GM18907 (cell line): ENCODE measurements around the gene DEPDC1B.
"Not testable (repeated sequence)": the region's sequence is repeated elsewhere in the genome, so short reads cannot be mapped to it uniquely, and the experiment has no call there.

Experiments
- ATAC-seq: cut with Tn5 transposase; IDR thresholded peaks from one replicate; pipeline ENCODE4 v1.9.1; 2021; ENCODE audit warnings: mild to moderate bottlenecking, moderate library complexity; ENCODE audit not compliant: unreplicated experiment

Gene DEPDC1B

DNA sequence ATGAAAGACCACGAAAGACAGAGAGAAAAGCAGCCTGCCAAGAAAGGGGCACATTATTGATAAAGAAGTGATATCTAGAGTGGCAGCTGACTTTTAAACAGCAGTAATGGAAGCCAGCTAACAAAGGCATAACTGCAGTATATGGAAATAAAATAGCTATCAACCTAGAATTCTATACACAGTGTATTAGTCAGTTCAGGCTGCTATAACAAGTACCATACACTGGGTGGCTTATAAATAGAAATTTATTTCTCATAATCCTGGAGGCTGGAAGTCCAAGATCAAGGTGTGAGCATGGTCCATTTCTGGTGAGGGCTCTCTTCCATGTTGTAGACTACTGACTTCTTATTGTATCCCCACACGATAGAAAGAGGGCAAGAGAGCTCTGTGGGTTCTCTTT, 109.8 kb downstream of the DEPDC1B start:
- ATAC-seq, result no peak

DNA sequence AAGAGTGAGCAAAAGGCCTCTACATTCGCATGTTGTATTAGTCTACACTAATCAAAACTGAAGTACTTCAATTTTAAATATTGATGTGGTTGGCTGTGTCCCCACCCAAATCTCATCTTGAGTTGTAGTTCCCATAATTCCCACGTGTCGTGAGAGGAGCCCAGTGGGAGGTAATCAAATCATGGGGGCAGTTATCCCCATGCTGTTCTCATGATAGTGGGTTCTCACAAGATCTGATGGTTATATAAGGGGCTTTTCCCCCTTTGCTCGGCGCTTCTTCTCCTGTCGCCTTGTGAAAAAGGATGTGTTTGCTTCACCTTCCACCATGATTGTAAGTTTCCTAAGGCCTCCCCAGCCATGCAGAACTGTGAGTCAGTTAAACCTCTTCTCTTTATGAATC, 112.7 kb downstream of the DEPDC1B start:
- not testable (repeated sequence) for ATAC-seq

DNA sequence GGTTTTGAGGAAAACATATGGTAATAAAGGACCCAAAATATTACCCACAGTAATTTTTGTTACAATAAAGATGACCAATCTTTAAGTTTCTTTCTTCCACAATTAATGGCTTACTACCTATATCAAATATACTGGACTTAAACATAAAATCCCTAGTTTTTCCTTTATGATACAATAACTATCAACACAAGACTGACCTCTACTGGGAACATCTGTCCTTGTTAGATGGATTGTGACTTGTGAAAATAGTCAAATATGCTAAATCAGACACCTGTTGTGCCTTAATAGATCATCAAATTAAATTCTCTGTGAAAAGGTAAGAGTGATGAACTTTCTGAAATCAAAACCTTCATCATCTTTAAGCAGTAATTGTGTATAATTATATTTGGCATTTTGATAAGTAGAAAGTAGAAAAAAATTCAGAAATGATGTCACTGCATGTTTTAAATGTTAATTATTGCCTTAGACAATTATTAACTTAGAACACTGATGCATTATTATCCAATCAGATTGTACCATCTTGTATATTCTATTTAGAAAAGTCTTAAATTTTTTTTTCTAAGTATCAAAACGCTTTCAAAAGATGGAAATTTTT, 113.6 kb downstream of the DEPDC1B start:
- no peak for ATAC-seq

DNA sequence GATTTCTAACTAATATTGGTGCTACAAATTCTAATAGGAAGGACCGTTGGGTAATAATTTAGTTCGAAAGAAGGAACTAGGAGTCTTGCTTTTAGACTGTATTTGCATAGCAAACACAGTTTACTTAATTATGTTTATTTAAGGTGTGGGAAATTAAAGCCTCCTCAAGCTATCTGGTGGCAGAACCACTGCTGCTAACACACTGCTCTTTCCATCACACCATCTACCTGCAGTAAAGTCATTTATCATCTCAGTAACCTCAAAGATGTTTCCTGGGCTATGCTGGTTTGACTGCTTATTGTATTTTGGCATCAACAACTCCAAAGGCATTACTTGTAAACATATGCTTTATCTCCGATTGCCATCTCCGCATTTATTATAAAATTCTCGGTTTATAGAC, 114.3 kb downstream of the DEPDC1B start:
- no peak for ATAC-seq

DNA sequence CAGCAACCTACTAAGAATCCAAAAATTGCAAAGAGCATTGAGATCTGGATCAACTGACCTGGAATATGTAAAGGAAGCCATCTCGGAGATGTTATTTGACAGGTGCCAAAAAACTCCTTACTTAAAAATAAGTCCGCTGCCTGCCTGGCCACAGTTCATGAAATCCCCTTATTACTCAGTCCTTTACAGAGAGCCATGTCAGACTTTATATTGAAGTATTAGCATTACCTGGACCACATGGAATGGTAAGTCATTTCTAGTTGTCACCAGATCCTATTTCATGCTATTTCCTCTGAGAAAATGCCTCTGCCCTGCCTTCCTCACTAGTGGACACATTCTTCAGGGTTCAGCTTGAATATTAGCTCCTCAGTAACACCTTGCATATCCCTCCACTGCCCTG, 115.7 kb downstream of the DEPDC1B start:
- ATAC-seq, result no peak

DNA sequence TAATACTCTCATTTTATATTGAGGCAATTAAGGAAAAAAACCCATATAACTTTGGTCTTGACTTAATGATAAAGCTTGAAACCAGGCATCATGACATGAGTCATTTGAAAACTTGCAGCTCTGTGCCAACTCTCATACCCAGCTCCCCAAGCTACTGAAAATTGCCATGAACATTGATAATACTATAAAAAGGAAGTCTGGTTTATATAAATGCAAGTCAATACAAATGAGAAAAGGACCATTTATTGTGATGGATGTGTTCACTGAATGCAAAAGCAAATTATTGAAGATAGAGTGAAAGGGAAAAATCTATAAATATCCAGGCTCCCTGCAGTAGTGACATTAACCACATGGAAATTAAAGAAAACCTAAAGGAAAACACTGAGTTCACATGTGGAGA, 116.3 kb downstream of the DEPDC1B start:
- ATAC-seq, result no peak

DNA sequence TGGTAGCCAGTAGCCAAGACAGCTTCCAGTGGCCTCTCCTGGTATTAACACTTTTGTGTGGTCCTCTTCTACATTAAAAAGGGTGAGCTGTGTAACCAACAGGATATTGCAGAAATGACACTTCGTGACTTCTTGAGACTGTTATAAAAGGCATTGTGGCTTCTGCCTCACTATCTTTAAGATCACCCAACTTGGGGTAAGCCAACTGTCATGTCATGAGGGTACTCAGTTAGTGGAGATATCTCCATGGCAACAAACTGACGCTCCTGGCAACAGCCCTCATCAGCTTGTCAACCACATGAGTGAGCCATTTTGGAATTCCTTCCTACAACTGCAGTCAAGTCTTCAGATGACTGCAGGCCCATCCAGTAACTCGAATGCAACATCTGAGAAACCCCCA, 121.7 kb downstream of the DEPDC1B start:
- ATAC-seq, result no peak

DNA sequence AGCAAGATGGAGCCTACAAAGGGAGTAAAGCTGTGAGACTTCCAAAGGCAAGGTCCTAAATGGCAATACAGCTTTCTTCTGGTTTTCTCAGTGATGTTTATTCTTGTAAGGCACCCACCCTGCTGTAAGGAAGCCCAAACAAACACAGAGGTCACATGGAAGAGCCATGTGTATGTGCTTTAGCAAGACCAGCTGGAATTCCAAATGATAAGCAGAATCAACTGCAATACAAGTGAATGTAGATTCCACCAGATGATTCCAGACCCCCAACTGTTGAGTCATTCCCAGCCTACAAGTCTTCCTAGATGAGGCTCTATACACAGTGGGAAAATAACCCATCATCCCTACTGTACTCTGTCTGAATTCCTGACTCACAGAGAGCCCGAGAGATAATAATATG, 122.8 kb downstream of the DEPDC1B start:
- no peak for ATAC-seq

DNA sequence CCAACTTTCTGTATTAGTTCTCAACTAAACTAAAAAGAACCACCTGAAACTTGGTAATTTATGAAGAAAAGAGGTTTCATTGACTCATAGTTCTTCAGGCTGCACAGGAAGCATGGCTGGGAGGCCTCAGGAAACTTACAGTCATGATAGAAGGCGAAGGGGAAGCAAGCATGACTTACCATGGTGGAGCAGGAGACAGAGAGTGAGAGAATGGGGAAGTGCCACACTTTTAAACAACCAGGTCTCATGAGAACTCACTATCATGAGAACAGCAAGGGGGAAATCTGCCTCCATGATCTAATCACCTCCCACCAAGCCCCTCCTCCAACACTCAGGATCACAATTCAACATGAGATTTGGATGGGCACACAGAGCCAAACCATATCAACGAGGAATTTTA, 123.5 kb downstream of the DEPDC1B start:
- no peak for ATAC-seq

DNA sequence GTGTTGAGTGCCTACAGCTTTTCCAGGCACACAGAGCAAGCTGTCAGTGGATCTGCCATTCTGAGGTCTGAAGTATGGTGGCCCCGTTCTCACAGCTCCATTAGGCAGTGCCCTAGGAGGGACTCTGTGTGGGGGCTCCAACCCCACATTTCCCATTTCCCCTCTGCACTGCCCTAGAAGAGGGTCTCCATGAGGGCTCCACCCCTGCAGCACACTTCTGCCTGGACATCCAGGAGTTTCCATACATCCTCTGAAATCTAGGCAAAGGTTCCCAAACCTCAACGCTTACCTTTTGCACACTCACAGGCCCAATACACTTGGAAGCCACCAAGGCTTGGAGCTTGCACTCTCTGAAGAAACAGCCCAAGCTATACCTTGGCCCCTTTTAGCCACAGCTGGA, 131.3 kb downstream of the DEPDC1B start:
- no peak for ATAC-seq

DNA sequence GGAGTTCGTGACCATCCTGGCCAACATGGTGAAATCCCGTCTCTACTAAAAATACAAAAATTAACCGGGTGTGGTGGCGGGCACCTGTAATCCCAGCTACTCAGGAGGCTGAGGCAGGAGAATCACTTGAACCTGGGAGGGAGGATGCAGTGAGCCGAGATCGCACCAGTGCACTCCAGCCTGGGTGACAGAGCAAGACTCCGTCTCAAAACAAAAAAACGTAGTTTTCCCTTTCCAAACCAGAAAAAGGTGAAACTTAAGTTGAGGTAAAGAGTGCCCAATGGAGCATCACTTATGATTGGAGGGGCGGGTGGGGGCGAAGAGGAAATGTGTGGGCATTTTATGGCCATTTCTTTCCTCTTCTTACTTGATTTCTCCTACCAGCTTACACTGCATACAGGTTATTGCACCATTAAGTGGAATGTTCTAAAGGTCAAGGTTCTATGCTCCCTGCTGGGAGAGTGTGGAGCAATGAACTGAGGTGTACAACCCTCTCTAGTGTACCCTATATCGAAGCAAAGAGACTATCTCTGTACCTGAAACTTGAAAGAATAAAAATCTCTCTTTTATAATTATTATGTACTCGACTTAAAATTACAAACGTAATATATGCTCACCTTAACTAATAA, 136.2 kb downstream of the DEPDC1B start:
- no peak for ATAC-seq

DNA sequence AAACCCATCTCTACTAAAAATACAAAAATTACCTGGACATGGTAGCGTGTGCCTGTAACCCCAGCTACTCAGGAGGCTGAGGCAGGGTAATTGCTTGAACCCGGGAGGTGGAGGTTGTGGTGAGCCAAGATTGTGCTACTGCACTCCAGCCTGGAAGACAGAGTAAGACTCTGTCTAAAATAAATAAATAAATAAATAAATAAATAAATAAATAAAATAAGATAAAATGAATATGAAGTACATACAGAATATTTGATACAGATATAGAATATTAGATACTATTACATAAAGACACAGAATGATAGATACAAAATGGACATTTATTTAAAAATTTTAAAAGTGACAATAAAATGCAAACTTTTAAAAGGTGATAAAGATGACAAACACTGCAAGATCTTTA, 146.7 kb downstream of the DEPDC1B start:
- not testable (repeated sequence) for ATAC-seq

DNA sequence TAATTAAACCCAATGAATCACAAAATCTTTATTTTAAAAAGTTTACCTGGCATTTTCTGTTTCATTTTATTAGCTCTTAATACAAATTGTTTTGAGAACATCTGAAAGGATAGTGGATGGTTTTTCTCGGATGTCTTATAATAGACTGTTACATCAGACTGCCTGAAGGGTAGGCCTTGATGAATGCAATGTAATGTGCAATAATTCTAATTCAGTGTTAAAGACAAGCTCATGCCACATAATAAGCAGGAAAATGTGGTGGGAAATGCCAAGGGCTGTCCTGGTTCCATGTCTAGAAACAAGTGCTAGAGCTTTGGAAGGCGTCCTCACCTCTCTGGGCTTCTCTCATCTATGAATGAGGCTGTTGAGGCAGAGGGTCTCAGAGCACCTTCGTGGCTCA, 148.1 kb downstream of the DEPDC1B start:
- ATAC-seq, result no peak

DNA sequence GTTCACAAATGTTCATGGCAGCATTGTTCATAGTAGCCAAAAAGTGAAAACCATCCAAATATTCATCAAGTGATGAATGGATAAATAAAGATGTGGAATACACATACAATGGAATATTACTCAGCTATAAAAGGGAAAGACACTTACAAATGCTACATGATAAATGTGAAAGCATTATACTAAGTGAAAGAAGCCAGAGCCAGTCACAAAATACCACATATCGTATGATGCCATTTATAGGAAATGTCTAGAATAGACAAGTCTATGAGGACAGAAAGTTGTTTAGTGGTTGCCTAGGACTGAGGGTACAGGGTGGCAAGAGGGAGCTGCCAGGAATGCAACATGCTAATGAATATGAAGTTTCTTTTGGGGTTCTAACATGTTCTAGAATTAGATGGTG, 148.7 kb downstream of the DEPDC1B start:
- no peak for ATAC-seq

DNA sequence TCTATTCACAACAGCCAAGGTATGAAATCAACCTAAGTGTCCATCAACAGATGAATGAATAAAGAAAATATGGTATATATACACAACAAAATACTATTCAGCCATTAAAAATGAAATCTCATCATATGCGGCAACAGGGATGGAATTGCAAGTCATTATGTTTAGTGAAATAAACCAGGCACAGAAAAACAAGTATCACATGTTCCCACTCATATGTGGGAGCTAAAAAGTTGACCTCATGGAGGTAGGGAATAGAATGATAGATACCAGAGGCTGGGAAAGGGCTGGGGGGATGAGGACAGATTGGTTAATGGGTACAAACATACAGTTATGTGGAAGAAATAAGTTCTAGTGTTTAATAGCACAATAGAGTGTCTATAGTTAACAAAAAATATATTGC, 149.7 kb downstream of the DEPDC1B start:
- ATAC-seq, result no peak

DNA sequence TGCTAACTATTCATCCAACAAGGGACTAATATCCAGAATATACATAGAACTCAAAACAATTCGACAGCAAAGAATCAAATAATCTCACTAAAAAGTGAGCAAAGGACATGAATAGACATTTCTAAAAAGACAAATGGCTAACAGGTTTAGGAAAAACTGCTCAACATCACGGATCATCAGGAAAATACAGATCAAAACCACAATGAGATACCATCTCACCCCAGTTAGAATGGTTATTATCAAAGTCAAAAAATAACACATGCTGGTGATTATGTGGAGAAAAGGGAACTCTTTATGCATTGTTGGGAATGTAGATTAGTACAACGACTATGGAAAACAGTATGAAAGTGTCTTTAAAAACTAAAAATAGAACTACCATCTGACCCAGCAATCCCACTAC, 150.1 kb downstream of the DEPDC1B start:
- ATAC-seq, result no peak
